PC-3 (cell line): ENCODE data around the gene TALDO1.

Experiments
- EZH2 ChIP-seq: fragments of 300-600 bp; sonication (generic); IDR thresholded peaks from one replicate; pipeline ENCODE4 v1.6.1; 2017; ENCODE audit warnings: antibody characterized with exemption, mild to moderate bottlenecking, low read length; ENCODE audit not compliant: unreplicated experiment
- TF ChIP-seq, protein P1 (sequence below): fragments of 300-600 bp; sonication (generic); conservative IDR thresholded peaks from 2 replicates; pipeline ENCODE4 v1.5.1; 2017; ENCODE audit warnings: antibody characterized with exemption, low read depth, mild to moderate bottlenecking, low read length

GRCh38 chr11:794013-794765, 46.9 kb downstream of the TALDO1 start:
- TF ChIP-seq, protein P1, sequence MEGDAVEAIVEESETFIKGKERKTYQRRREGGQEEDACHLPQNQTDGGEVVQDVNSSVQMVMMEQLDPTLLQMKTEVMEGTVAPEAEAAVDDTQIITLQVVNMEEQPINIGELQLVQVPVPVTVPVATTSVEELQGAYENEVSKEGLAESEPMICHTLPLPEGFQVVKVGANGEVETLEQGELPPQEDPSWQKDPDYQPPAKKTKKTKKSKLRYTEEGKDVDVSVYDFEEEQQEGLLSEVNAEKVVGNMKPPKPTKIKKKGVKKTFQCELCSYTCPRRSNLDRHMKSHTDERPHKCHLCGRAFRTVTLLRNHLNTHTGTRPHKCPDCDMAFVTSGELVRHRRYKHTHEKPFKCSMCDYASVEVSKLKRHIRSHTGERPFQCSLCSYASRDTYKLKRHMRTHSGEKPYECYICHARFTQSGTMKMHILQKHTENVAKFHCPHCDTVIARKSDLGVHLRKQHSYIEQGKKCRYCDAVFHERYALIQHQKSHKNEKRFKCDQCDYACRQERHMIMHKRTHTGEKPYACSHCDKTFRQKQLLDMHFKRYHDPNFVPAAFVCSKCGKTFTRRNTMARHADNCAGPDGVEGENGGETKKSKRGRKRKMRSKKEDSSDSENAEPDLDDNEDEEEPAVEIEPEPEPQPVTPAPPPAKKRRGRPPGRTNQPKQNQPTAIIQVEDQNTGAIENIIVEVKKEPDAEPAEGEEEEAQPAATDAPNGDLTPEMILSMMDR = no peak
- no peak for TF ChIP-seq EZH2
